Islet of Langerhans (tissue), 1 donor: ENCODE measurements around the gene ZNF485.
"Not testable (repeated sequence)": the region's sequence is repeated elsewhere in the genome, so short reads cannot be mapped to it uniquely, and the experiment has no call there.

ENCODE experiments used
- FAIRE-seq: peaks from one replicate; lab custom pipeline; 2011; peaks lifted over from hg19 to GRCh38; lab: Jason Lieb, UNC

ZNF485 gene

DNA sequence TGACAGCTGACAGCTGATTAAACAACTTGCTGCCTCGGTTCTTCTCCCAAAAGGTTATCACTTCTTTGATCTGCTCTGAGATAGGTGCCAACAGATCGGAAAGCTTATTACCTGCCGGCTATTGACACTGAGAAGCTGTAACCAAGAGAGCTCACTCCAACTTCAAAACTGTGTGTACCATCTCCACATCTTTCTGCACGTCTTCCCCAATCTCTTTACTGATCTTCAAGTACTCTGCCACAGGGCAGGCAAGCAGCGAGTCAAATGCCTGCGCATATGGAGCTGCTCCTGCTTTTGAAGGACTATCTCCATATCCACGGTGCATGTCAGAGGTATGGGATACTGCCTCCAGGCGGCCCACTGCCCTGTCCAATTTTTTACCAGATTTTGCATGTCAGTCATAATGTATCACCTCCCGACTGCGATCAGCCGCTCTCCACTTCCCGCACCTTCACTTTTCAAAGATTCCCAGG is 352 bp upstream of the ZNF485 start:
- FAIRE-seq: no peak

DNA sequence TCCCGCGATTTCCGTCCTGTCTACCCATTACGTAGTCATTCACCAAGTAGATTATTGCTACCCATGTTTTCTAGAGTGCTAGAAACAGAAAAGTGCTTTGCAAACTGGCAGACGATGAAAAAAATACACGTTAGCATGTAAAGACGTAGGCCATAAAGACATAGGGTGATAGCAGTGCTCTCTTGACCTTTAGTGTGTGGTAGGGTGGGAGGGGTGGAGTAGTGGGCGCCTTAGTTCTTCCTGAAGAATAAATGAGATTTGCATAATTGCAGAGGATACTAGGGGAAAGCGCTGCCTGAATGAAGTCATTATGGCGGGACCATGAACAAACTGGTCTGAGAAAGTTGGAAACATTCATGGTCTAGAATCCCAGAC is 948 bp downstream of the ZNF485 start:
- no peak for FAIRE-seq

- FAIRE-seq: no peak
These were observed 4.4 kb downstream of the ZNF485 start for GRCh38 chr10:43610636-43611035.

DNA sequence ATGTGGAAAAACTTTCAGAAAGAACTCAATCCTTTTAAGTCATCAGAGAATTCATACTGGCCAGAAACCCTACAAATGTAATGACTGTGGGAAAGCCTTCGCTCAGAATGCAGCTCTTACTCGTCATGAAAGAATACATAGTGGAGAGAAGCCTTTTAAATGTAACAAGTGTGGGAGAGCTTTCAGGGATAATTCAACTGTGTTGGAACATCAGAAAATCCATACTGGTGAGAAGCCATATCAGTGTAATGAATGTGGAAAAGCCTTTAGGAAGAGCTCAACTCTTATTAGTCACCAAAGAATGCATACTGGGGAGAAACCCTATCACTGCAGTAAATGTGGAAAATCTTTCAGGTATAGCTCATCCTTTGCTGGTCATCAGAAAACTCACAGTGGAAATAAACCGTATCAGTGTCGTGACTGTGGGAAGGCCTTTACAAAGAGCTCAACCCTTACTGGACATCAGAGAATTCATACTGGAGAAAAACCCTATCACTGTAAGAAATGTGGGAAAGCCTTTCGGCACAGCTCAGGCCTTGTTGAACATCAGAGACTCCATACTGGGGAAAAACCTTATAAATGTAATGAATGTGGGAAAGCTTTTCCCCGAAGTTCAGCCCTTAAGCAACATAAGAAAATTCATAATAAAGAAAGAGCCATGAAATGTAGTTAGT is 10.6 kb downstream of the ZNF485 start:
- no peak for FAIRE-seq

DNA sequence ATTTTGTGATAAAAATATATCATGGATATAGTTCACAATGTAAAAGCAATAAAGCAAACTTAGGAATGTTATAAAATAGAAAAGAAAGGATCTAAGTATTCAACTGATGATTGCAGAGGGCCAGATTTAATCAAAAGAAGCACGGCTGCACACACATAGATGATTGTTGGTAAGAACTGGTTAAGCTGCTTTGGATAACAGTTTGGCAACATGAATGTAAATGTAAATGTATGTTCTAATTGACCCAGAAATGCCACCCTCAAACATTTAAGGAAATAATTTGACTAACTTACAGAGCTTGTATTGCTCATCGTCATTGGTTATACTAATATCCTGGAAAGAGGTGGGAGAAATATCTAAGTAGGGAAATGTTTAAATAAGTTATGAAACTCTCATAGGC is 13.1 kb downstream of the ZNF485 start:
- no peak for FAIRE-seq

GRCh38 chr10:43622038-43622437 is 15.8 kb downstream of the ZNF485 start:
- FAIRE-seq: no peak

- FAIRE-seq: no peak
These were observed 17.1 kb downstream of the ZNF485 start for GRCh38 chr10:43623351-43623750.

DNA sequence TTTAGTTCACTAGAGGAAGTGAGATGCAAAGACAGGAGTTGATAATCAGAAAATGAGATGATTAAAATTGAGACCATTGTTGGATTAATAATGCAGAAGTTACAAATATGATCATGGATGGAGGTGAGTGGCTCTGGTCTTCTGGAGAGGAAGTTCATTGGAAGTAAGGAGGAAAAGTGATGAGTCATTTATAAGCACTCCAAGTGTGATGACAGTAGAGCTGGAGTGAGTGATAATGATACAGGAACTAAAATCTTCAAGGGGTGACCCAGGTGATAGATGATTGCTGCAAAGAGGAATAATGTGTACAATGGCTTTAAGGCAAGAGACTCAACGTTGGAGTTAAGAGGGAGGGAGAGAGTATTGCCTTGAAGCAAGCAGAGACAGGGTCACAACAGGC is 21.7 kb downstream of the ZNF485 start:
- no peak for FAIRE-seq

- no peak for FAIRE-seq
These were observed 22.7 kb downstream of the ZNF485 start for GRCh38 chr10:43628956-43629355.

- FAIRE-seq: not testable (repeated sequence)
These were observed 29.6 kb downstream of the ZNF485 start for GRCh38 chr10:43635816-43636215.

DNA sequence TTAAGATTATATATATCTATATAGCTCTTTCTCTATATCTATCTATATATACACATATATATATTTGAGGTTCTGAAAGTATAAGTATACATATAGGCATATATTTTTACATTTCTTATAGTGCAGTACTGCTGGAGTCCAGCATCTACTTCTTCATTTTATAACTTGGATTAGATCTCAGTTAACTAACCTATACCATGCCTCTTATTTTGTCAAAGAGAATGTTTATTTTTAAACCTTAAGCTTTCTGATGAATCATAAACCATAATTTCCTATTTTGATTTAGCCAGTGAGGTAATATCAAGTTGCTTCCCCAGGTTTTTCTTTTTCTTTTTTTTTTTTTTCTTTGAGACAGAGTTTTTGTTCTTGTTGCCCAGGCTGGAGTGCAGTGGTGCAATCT is 34.4 kb downstream of the ZNF485 start:
- FAIRE-seq: no peak

DNA sequence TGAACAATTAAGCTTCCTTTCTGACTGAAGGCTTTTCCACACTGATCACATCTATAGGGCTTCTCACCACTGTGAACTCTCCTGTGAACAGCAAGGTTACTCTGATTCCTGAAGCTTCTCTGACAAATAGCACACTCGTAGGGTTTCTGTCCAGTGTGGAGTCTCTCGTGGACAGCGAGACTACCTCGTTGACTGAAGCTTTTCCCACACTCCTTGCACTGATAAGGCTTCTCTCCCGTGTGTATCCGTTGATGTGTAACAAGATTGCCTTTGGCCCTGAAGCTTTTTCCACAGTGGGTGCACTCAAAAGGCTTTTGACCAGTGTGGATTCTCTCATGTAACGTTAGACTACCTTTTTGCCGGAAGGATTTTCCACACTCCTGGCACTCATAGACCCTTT is 38.0 kb downstream of the ZNF485 start:
- no peak for FAIRE-seq

DNA sequence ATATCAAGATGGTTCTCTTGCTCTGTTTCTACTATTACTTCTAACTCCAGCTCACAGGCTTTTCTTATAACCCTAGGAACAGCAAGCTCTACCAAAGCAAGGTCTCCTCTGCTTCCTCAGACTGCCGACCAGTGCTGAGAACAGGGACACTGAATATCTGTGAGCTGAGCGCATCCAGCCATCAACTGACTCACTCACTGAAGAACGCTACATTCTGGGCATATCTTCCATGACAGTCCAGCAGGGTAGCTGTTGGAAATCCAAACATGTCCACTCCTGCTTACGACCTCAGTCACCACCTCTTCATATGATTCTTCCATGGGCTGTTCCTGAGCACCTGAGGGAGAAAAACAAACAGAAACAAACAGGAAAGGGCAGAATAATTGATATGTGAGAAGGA is 39.6 kb downstream of the ZNF485 start:
- FAIRE-seq: no peak

DNA sequence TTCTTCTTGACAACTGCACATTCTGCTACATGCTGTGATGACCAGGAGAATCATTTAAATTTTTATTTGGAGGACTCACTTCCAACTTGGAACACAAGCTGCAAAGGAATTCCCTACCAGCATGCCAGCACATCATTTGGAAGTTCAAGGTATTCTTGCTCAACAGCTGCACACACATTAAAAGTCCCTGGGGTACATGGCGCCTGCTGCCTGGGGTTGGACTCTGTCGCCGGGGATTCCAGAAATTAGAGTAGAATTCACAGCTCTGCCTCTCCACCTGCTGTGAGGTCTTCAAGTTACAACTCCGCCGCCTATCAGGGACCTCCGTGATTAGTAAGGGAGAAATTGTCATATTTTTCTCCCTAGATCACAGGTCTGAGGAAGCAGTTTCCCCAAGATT is 41.3 kb downstream of the ZNF485 start:
- no peak for FAIRE-seq

DNA sequence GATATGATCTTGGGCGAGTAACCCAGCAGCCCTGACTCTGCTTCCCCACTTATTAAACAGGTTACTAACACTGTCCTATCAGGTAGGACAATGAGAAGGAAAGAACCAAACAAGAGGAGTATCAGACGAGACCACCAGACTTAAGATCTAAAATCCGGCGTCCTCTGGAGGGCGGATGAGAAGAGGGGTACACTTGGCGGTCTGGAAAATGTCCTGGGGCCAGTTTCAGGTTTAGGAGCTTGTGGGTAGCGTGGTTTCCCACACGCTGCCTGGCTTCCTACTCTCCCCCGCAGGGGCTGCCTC is 41.8 kb downstream of the ZNF485 start:
- no peak for FAIRE-seq

DNA sequence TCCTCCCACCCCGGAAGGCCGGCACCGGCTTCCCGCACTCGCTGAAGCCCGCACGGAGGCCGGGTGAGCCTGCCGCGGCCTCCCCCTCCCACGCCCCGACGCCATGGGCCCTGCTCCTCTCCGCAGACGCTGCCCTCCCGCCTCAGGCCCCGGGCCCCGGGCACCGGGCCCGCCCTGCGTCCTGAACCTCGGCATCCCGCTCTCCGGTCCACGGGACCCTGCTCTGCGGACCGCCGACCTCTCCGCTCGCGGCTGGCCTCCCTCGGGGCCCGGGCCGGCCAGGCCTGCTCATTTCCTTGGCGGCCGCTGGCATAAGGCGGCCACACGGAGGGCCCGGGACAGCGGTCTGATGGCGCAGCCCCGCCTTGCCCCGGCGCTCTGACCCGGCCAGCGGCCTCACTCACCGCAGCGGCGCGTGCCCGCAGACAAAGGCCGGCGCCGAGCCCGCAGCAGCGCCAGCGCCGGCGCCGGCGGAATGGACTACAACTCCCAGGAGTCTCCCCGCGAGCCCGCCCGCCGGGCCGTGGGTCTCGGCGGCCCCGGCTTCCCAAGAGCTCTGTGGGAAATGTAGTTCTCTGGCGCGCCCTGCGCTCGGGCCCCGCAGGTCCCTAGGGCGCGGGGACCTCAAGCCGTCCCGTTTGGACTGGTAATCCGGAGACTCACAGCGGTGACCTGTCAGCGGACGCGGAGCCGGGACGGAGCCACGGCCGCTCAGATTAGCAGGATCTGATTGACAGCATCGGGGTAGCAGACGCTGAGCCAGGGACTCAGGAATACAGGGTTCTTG is 42.4 kb downstream of the ZNF485 start, which contains the start of gene ZNF32:
TSS of gene ZNF32 (minus strand) at position 484 of the 787 bp plus-strand sequence. CDS start 2,748 bp downstream, outside the sequence.
- no peak for FAIRE-seq

GRCh38 chr10:43649185-43649523 is 42.9 kb downstream of the ZNF485 start:
- FAIRE-seq: no peak

- no peak for FAIRE-seq
These were observed 47.5 kb downstream of the ZNF485 start for GRCh38 chr10:43653746-43654145.

GRCh38 chr10:43655311-43655710 is 49.1 kb downstream of the ZNF485 start:
- FAIRE-seq: no peak

DNA sequence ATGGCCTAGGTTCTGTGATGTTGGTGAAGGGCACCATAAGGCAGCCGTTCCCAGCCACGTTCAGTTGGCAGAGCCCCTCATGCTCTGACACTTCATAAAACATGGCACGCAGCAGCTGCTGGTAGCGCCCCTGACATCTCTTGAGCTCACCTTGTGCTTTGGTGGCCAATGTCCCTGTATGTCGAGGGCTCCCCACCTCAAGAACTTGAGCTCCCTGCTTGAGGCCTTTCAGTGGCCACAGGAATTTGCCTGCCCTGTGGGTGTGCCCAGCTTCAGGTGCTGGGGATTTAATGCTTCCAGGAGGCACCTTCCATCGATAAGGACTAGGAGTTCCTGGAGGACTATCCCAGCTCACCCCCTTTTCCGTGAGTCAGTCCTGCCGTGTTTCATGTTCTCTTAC is 52.0 kb downstream of the ZNF485 start:
- no peak for FAIRE-seq

DNA sequence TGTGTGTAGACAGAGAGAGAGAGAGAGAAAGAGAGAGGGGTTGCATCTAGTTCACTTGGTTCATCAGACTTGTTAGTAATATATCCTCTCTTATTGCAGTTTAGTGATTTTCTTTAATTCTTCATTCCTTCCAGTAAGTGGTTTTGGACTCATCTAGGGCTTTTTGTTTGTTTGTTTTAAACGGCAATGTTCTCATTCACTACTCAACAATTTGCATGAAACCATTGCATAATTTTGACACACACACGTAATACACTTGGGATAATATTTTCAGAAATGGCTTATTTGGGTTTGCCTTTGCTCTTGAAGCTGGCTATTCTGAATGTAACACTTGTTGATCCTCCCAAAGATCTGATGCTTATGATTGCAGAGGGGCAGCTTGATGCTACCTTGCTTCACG is 58.8 kb downstream of the ZNF485 start:
- FAIRE-seq: no peak

GRCh38 chr10:43666552-43666951 is 60.3 kb downstream of the ZNF485 start:
- no peak for FAIRE-seq

GRCh38 chr10:43667317-43667731 is 61.1 kb downstream of the ZNF485 start:
- FAIRE-seq: no peak
